ENCODE results near the gene CHST8. TPM values are rescaled to one million over a fixed set of nuclear protein-coding genes. Genes with fewer than 3 reads are reported as not detected.

Gene CHST8
- total RNA-seq, 1 donor from 2014 or later: 3.2 TPM

GRCh38 chr19:33746159-33746558 is 124.4 kb downstream of the CHST8 start:
- intact Hi-C loops (cut with DNase I): no loop called here
- no peaks in the 10 kb centered on the region for H3K9me3 ChIP-seq
- H3K27me3 ChIP-seq: no peaks in the 10 kb centered on the region
- no peak for DNase-seq (ENCODE audit: extremely low spot score in 2 of 2)
- no peak overlapping the region for H3K27ac ChIP-seq
- no peaks in the 10 kb centered on the region for H3K36me3 ChIP-seq
- TF ChIP-seq POLR2AphosphoS5 (IDR thresholded peaks at IDR 0.05; ENCODE audit: insufficient read depth in 1 of 2, low read depth in 1 of 2) (no peak), POLR2A (IDR thresholded peaks at IDR 0.05) (no peak)
- TF ChIP-seq, protein P1, sequence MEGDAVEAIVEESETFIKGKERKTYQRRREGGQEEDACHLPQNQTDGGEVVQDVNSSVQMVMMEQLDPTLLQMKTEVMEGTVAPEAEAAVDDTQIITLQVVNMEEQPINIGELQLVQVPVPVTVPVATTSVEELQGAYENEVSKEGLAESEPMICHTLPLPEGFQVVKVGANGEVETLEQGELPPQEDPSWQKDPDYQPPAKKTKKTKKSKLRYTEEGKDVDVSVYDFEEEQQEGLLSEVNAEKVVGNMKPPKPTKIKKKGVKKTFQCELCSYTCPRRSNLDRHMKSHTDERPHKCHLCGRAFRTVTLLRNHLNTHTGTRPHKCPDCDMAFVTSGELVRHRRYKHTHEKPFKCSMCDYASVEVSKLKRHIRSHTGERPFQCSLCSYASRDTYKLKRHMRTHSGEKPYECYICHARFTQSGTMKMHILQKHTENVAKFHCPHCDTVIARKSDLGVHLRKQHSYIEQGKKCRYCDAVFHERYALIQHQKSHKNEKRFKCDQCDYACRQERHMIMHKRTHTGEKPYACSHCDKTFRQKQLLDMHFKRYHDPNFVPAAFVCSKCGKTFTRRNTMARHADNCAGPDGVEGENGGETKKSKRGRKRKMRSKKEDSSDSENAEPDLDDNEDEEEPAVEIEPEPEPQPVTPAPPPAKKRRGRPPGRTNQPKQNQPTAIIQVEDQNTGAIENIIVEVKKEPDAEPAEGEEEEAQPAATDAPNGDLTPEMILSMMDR (IDR thresholded peaks at IDR 0.05): no peak
- H3K4me3 ChIP-seq: no peak overlapping the region
- H3K4me1 ChIP-seq: no peaks in the 10 kb centered on the region

DNA sequence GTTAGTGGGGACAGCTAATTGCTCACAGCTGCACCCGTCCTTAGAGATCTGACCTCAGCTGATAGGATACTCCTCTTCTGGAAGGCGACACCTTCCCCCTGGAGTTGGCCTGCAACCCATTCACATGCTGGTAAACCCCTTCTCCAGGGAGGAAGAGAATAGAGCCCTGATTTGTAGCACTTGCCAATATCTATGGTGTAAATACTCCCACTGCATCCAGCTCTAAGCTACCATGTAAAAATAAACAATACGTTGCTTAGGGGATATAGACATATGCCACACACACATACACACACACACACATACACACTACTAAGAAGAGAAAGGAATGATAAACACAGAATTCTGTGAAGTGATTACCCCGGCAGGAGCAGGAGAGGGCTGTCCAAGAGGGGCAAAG is 125.5 kb downstream of the CHST8 start:
- Histone ChIP-seq H3K4me3 (no peak overlapping the region), H3K4me1 (no peaks in the 10 kb centered on the region), H3K27ac (no peak overlapping the region), H3K9me3 (no peaks in the 10 kb centered on the region), H3K36me3 (no peaks in the 10 kb centered on the region), H3K27me3 (no peaks in the 10 kb centered on the region)
- intact Hi-C loops (cut with DNase I): no loop called here
- no peak for TF ChIP-seq POLR2A (IDR thresholded peaks at IDR 0.05)
- TF ChIP-seq, protein P1 (IDR thresholded peaks at IDR 0.05): no peak
- TF ChIP-seq POLR2AphosphoS5 (IDR thresholded peaks at IDR 0.05; ENCODE audit: insufficient read depth in 1 of 2, low read depth in 1 of 2): no peak
- DNase-seq (ENCODE audit: extremely low spot score in 2 of 2): no peak

GRCh38 chr19:33748231-33748630 is 126.5 kb downstream of the CHST8 start:
- Histone ChIP-seq H3K27ac (no peak overlapping the region), H3K36me3 (no peaks in the 10 kb centered on the region), H3K27me3 (no peaks in the 10 kb centered on the region), H3K9me3 (no peaks in the 10 kb centered on the region), H3K4me3 (no peak overlapping the region), H3K4me1 (no peaks in the 10 kb centered on the region)
- intact Hi-C loops (cut with DNase I): no loop called here
- no peak for TF ChIP-seq POLR2A (IDR thresholded peaks at IDR 0.05)
- TF ChIP-seq POLR2AphosphoS5 (IDR thresholded peaks at IDR 0.05; ENCODE audit: insufficient read depth in 1 of 2, low read depth in 1 of 2): no peak
- TF ChIP-seq, protein P1 (IDR thresholded peaks at IDR 0.05): no peak
- no peak for DNase-seq (ENCODE audit: extremely low spot score in 2 of 2)

DNA sequence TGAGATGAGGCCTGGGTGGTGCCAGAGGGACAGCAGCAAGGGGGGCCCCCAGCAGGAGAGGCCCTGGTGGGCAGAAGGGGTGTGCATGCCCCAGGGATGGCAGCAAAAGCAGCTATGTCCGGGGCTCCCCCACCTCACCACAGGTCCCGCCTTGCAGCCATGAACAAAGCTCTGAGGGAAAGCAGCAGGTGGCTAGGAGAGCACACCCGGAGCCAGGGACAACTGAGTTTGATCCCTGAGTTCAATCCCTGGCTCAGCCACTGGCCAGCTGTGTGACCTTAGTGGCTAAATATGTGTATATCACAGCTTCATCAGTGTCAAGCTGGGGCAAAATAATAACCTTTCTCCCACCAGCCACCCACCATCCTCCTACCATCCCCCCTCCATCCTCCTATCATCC is 127.3 kb downstream of the CHST8 start:
- Histone ChIP-seq H3K36me3 (no peaks in the 10 kb centered on the region), H3K27me3 (no peaks in the 10 kb centered on the region), H3K4me3 (no peak overlapping the region), H3K9me3 (no peaks in the 10 kb centered on the region), H3K4me1 (no peaks in the 10 kb centered on the region), H3K27ac (no peak overlapping the region)
- TF ChIP-seq POLR2A (IDR thresholded peaks at IDR 0.05) (no peak), POLR2AphosphoS5 (IDR thresholded peaks at IDR 0.05; ENCODE audit: insufficient read depth in 1 of 2, low read depth in 1 of 2) (no peak)
- TF ChIP-seq, protein P1 (IDR thresholded peaks at IDR 0.05): no peak
- no peak for DNase-seq (ENCODE audit: extremely low spot score in 2 of 2)
- intact Hi-C loops (cut with DNase I): no loop called here

DNA sequence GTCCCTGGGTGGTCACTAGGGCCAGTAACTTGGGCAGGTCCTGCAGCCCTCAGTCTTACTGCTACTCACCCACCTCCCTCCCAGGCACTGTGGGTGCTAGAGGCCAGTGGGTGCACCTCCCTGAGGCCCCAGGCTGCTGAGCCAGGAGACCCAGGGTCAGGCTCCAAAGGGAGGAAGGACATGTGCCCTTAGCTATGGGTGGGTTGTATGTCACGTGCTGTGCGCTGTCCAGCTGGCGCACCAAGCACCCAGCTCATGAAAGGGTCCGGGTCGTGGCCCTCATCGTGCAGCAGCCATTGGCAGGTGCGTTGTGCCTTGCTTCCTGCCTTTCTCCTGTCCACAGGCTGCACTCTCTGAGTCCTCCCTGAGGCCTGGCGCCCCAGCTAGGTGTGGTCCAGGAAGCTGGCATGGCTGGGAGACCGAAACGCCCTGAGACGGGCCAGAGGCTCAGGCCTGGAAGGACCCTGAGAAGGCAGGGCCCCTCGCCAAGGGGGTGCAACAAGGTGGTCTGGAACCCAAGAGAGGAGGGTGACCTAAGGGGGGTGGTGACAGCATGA is 127.9 kb downstream of the CHST8 start:
- no peak for TF ChIP-seq POLR2A (IDR thresholded peaks at IDR 0.05)
- TF ChIP-seq POLR2AphosphoS5 (IDR thresholded peaks at IDR 0.05; ENCODE audit: insufficient read depth in 1 of 2, low read depth in 1 of 2): no peak
- TF ChIP-seq, protein P1 (IDR thresholded peaks at IDR 0.05): no peak
- DNase-seq (ENCODE audit: extremely low spot score in 2 of 2): no peak
- Histone ChIP-seq H3K9me3 (no peaks in the 10 kb centered on the region), H3K4me3 (no peak overlapping the region), H3K36me3 (no peaks in the 10 kb centered on the region), H3K4me1 (no peaks in the 10 kb centered on the region), H3K27me3 (no peaks in the 10 kb centered on the region), H3K27ac (no peak overlapping the region)
- intact Hi-C loops (cut with DNase I): no loop called here
